Gastrocnemius medialis (tissue), 4 donors: ENCODE measurements around the gene PEAK3. TPM values are rescaled to one million over a fixed set of nuclear protein-coding genes. Genes with fewer than 3 reads are reported as not detected.

Source experiments
- ATAC-seq, 2 donors: fragments of 150-250 bp; one replicate each; pipeline ENCODE4 v1.9.1; 2016
- DNase-seq, 2 donors: peaks; one replicate each; pipeline ENCODE4 v3.0.0-alpha.2; 2019
- H3K27ac ChIP-seq, 4 donors: fragments of 200-600 bp; sonication (generic); 1 replicate in 1 of 4; 2 replicates in 3 of 4; pipeline ENCODE4 v1.5.1; 2016 to 2018; ENCODE audit warnings: mild to moderate bottlenecking in 2 of 4, moderate library complexity in 1 of 4
- H3K27me3 ChIP-seq, 3 donors: fragments of 200-600 bp; sonication (generic) in 2 of 3; 1 replicate in 1 of 3; 2 replicates in 2 of 3; pipeline versions ENCODE4 v1.5.1 to v1.6.0; 2016 to 2019; ENCODE audit warnings: mild to moderate bottlenecking in 1 of 3, moderate library complexity in 1 of 3
- H3K36me3 ChIP-seq, 2 donors: fragments of 200-600 bp; sonication (generic) in 1 of 2; one replicate each; pipeline ENCODE4 v1.5.1; 2017 to 2018
- H3K4me1 ChIP-seq, 2 donors: fragments of 200-600 bp; sonication (generic) in 1 of 2; one replicate each; pipeline ENCODE4 v1.5.1; 2016 to 2017; ENCODE audit warnings: mild to moderate bottlenecking in 2 of 2
- H3K4me3 ChIP-seq, 4 donors: fragments of 200-600 bp; sonication (generic) in 3 of 4; 1 replicate in 1 of 4; 2 replicates in 3 of 4; pipeline ENCODE4 v1.5.1; 2016 to 2019; ENCODE audit warnings: mild to moderate bottlenecking in 2 of 4
- H3K9me3 ChIP-seq, 3 donors: fragments of 200-600 bp; sonication (generic) in 2 of 3; 1 replicate in 1 of 3; 2 replicates in 2 of 3; pipeline ENCODE4 v1.5.1; 2016 to 2019
- CTCF ChIP-seq, 5 experiments: fragments of 450-650 bp in 3 of 5; fragments of 200-600 bp in 2 of 5; sonication (generic) in 2 of 5; IDR thresholded peaks in 4 of 5; conservative IDR thresholded peaks in 1 of 5; 1 replicate in 4 of 5; 2 replicates in 1 of 5; pipeline ENCODE4 v1.5.1; 2016 to 2019; ENCODE audit warnings: antibody characterized with exemption in 5 of 5, mild to moderate bottlenecking in 3 of 5, moderate library complexity in 3 of 5
- POLR2A ChIP-seq, 2 donors: fragments of 450-650 bp; IDR thresholded peaks; one replicate each; pipeline ENCODE4 v1.6.1; 2017; ENCODE audit warnings: antibody characterized with exemption in 2 of 2, mild to moderate bottlenecking in 2 of 2, moderate library complexity in 2 of 2
- in situ Hi-C, 4 donors: fragments of 200-750 bp; cut with MboI; loops; one replicate each; pipeline versions ENCODE4 v1.15.0 to v1.8.0; 2017; ENCODE audit warnings: low sequenced_read_pairs in 4 of 4
- intact Hi-C: fragments of 100-400 bp; cut with DNase I; formaldehyde crosslinking; loops from one replicate; pipeline ENCODE4 v1.15.1; 2023; ENCODE audit warnings: low total_unique reads
- total RNA-seq, 4 donors: library from RNA; depleted of rRNA; stranded (reverse); fragments of >200 nt; gene quantifications; one replicate each; pipeline versions ENCODE4 v1.1.0 to v1.2.3, GENCODE V29; 2016

The PEAK3 gene
- total RNA-seq, 4 donors from 2014 or later, result 0.11 TPM; not detected in 3

- no peak for ATAC-seq
- DNase-seq, result no peak
- Histone ChIP-seq H3K27ac (peak overlapping the region; percentile 94 to 98 (median 97)), H3K36me3 (peaks cover 0 to 9% of the 10 kb centered on the region in 2 donors), H3K27me3 (no peaks in the 10 kb centered on the region), H3K4me1 (peaks cover 56 to 71% of the 10 kb centered on the region in 2 donors), H3K4me3 (peak overlapping the region; percentile 67 to 94 (median 86)), H3K9me3 (no peaks in the 10 kb centered on the region)
- intact Hi-C loops, result no loop called here
- in situ Hi-C loops, result loop anchor here in 2 of 4 donors (5.0 to 10.0 kb wide), 2 partner anchors 39 to 83 kb away; partner anchors contain the start of gene AP3D1 (in 1 of the 2)
- no peak for TF ChIP-seq POLR2A (IDR thresholded peaks at IDR 0.05)
- TF ChIP-seq CTCF (IDR thresholded peaks at IDR 0.05 in 4 of 5, conservative IDR thresholded peaks at IDR 0.05 in 1 of 5), result no peak
Observed at GRCh38 chr19:2237869-2238153, 44.2 kb downstream of the PEAK3 start.

DNA sequence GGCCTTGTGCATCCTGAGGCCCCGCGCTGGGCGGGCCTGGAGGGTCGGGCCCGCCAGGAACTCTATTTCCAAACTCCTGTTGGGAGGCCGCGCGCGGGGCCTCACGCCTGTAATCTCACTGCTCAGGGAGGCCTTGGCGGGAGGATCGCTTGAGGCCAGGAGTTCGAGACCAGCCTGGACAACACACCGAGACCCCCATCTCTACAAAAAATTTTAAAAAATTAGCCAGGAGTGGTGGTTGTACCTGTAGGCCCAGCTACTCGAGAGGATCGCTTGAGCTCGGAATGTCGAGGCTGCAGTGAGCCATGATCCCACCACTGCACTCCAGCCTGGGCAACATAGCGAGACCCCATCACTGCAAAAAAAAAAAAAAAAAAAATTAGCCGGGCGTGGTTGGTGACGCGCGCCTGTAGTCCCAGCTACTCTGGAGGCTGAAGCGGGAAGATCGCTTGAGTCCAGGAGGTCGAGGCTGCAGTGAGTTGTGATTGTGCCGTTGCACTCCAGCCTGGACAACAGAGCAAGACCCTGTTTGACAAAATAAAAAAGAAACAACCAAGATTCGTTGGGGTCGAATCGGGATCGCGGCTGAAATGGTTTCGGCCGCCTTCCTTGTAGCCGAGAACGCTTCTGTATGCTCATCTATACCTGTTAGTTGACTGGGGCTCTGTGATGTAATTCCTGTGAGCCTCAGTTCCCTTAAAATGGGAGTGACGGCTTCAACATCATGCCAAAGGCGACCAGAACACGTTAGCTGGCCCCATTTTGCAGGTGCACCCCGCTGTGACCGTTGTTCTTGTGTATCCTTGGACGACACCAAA, 44.7 kb downstream of the PEAK3 start:
- Histone ChIP-seq H3K9me3 (no peaks in the 10 kb centered on the region), H3K27ac (peak overlapping the region; percentile 94 to 98 (median 97)), H3K4me1 (peaks cover 56 to 65% of the 10 kb centered on the region in 2 donors), H3K27me3 (no peaks in the 10 kb centered on the region), H3K4me3 (peak overlapping the region; percentile 67 to 94 (median 86)), H3K36me3 (peaks cover 0 to 9% of the 10 kb centered on the region in 2 donors)
- TF ChIP-seq CTCF (IDR thresholded peaks at IDR 0.05 in 4 of 5, conservative IDR thresholded peaks at IDR 0.05 in 1 of 5) (no peak), POLR2A (IDR thresholded peaks at IDR 0.05) (no peak)
- ATAC-seq (peak; percentile 9 to 24), DNase-seq (no peak)
- intact Hi-C loops, result no loop called here
- in situ Hi-C loops, result loop anchor here in 2 of 4 donors (5.0 to 10.0 kb wide), 2 partner anchors 40 to 82 kb away; partner anchors contain the start of gene AP3D1 (in 1 of the 2)

DNA sequence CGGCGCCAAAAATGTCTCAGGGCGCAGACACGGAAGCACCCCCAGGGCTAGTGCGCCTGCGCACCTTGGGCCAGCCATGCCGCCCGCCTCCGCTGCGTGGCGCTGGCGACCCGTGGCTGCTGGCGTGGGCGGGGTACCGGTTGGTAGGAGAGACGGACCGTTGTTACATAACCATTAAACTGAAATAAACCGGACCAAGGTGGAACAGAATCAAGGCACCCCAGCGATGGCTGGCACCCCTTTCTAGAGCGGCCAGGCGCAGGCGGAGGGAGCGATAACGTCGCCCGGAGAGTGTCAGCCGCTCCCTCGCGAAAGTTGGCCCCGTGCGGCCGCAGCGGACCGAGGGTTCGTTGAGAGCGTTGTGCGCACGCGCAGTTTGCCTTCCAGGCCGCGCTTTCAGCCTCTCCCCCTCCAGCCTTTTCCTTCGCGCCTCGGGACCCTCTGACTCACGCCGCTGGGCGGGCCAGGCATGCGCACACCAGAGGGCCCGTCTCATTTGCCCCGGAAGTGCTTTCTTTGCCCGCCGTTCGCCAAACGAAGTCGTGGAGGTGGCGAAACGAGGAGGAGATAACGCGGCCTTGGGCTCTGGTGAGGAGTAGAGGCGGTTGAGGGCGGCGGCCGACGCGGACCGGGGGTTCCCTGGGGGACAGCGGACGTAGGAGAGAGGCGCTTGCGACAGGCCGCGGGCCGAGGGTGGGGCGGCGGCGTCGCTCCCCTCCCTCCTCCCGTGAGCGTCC, 45.5 kb downstream of the PEAK3 start, which contains the start of the genes PLEKHJ1 and SF3A2:
Gene PLEKHJ1, minus strand, starts transcription at position 16 of the 737 bp plus-strand sequence. CDS start 81 bp downstream, outside the sequence.
Gene SF3A2, plus strand, starts transcription at position 511 of the 737 bp plus-strand sequence. CDS start 6,595 bp downstream, outside the sequence.
- intact Hi-C loops (loop anchor here (1.0 kb wide), 4 partner anchors 20 to 155 kb away; partner anchors contain the start of gene JSRP1), in situ Hi-C loops (loop anchor here in 2 of 4 donors (5.0 to 10.0 kb wide), 2 partner anchors 41 to 82 kb away; partner anchors contain the start of gene AP3D1 (in 1 of the 2))
- DNase-seq (peak; percentile 95 to 97), ATAC-seq (peak; percentile 83 to 90)
- Histone ChIP-seq H3K27ac (peak within 1 kb of the TSS; percentile 94 to 98 (median 97)), H3K36me3 (peaks cover 0 to 9% of the 10 kb centered on the region in 2 donors), H3K27me3 (no peaks in the 10 kb centered on the region), H3K4me1 (peaks cover 56 to 64% of the 10 kb centered on the region in 2 donors), H3K9me3 (no peaks in the 10 kb centered on the region), H3K4me3 (peak within 1 kb of the TSS; percentile 67 to 94 (median 86))
- TF ChIP-seq POLR2A (IDR thresholded peaks at IDR 0.05) (peak; percentile 75 to 92), CTCF (IDR thresholded peaks at IDR 0.05 in 4 of 5, conservative IDR thresholded peaks at IDR 0.05 in 1 of 5) (peak; percentile 100)

GRCh38 chr19:2236064-2236313, 46.0 kb downstream of the PEAK3 start:
- Histone ChIP-seq H3K4me3 (peak overlapping the region; percentile 67 to 94 (median 86)), H3K9me3 (no peaks in the 10 kb centered on the region), H3K4me1 (peaks cover 56 to 64% of the 10 kb centered on the region in 2 donors), H3K27me3 (no peaks in the 10 kb centered on the region), H3K27ac (peak overlapping the region; percentile 94 to 98 (median 97)), H3K36me3 (peaks cover 0 to 9% of the 10 kb centered on the region in 2 donors)
- in situ Hi-C loops (loop anchor here in 2 of 4 donors (5.0 to 10.0 kb wide), 2 partner anchors 41 to 81 kb away; partner anchors contain the start of gene AP3D1 (in 1 of the 2)), intact Hi-C loops (loop anchor here (1.0 kb wide), 4 partner anchors 20 to 155 kb away; partner anchors contain the start of gene JSRP1)
- ATAC-seq (no peak), DNase-seq (no peak)
- no peak for TF ChIP-seq CTCF (IDR thresholded peaks at IDR 0.05 in 4 of 5, conservative IDR thresholded peaks at IDR 0.05 in 1 of 5)
- peak in 1 of 2 donors; percentile 39 for TF ChIP-seq POLR2A (IDR thresholded peaks at IDR 0.05)
